HCT116 (cell line): ENCODE data around the gene ITGB7. TPM values are rescaled to one million over a fixed set of nuclear protein-coding genes. Genes with fewer than 3 reads are reported as not detected.

ENCODE experiments used
- ATAC-seq: fragments of 200-7000 bp; cut with Tn5 transposase; 2 replicates; pipeline ENCODE4 v1.9.1; 2020; ENCODE audit warnings: mild to moderate bottlenecking, moderate library complexity
- BruUV-seq: library from RNA; stranded (reverse); fragments of 400-500 nt; replicated peaks from 2 replicates; lab custom pipeline; 2021; lab: Mats Ljungman, UMichigan
- CTCF ChIA-PET: fragments of 300-600 bp; sonication (Branson Sonifier 250); formaldehyde crosslinking; loops from one replicate; lab custom pipeline; 2021; ENCODE audit warnings: antibody characterized with exemption; lab: Charles Lee
- POLR2A ChIA-PET: fragments of 300-600, 350-600 bp; sonication (Branson Sonifier 250); formaldehyde crosslinking; loops from one replicate; lab custom pipeline; 2021; ENCODE audit warnings: antibody characterized with exemption; lab: Charles Lee
- RAD21 ChIA-PET, 2 experiments: fragments of 300-600 bp; sonication (Branson Sonifier 250); formaldehyde crosslinking; loops; one replicate each; lab custom pipeline; 2023; ENCODE audit warnings: low total read pairs in 2 of 2; ENCODE audit not compliant: uncharacterized antibody in 2 of 2, unreplicated experiment in 2 of 2, low non-redundant PET in 1 of 2; lab: Charles Lee
- DNase-seq: peaks from one replicate; pipeline ENCODE4 v3.0.0-alpha.2; 2010; ENCODE audit warnings: low read depth, low spot score
- H2AFZ ChIP-seq: fragments of 200-600 bp; shearing (Covaris generic), sonication (generic); 2 replicates; pipeline ENCODE4 v1.6.1; 2017; ENCODE audit warnings: low read depth, mixed run types, mixed read lengths, antibody characterized with exemption, low read length; ENCODE audit not compliant: poor library complexity, severe bottlenecking
- H3K27ac ChIP-seq: 2 replicates; pipeline ENCODE4 v1.5.1; 2012; ENCODE audit warnings: low read depth, low read length
- H3K27me3 ChIP-seq: fragments of 200-600 bp; sonication (generic); 2 replicates; pipeline ENCODE4 v1.6.1; 2016; ENCODE audit warnings: mixed run types, low read length, mixed read lengths; ENCODE audit not compliant: insufficient read depth
- H3K36me3 ChIP-seq, 2 experiments: fragments of 200-500 bp in 1 of 2; fragments of 200-600 bp in 1 of 2; sonication (Bioruptor generic) in 1 of 2; sonication (generic) in 1 of 2; 2 replicates each; pipeline versions ENCODE4 v1.5.1 to v1.6.1; 2014 to 2016; ENCODE audit warnings: low read length in 2 of 2, inconsistent platforms in 1 of 2, mixed read lengths in 1 of 2, mixed run types in 1 of 2; ENCODE audit not compliant: insufficient read depth in 2 of 2, control insufficient read depth in 1 of 2
- H3K4me1 ChIP-seq, 2 experiments: fragments of 200-600 bp in 1 of 2; sonication (generic) in 1 of 2; 2 replicates each; pipeline versions ENCODE4 v1.5.1 to v1.6.1; 2012 to 2017; ENCODE audit warnings: low read length in 2 of 2, inconsistent platforms in 1 of 2, mild to moderate bottlenecking in 1 of 2, mixed read lengths in 1 of 2, mixed run types in 1 of 2, moderate library complexity in 1 of 2; ENCODE audit not compliant: insufficient read depth in 2 of 2, control insufficient read depth in 1 of 2
- H3K4me2 ChIP-seq: fragments of 200-600 bp; sonication (generic); 2 replicates; pipeline ENCODE4 v1.6.1; 2017; ENCODE audit warnings: mixed run types, low read length, mixed read lengths
- H3K4me3 ChIP-seq, 2 experiments: fragments of 200-600 bp in 1 of 2; sonication (generic) in 1 of 2; replicated peaks in 1 of 2; 2 replicates each; pipeline ENCODE4 v1.5.1; 2011 to 2016; ENCODE audit warnings: low read length in 2 of 2, control low read depth in 1 of 2, low read depth in 1 of 2, mild to moderate bottlenecking in 1 of 2, mixed read lengths in 1 of 2, mixed run types in 1 of 2
- H3K79me2 ChIP-seq: fragments of 200-600 bp; sonication (generic); 2 replicates; pipeline ENCODE4 v1.6.1; 2017; ENCODE audit warnings: mild to moderate bottlenecking, mixed run types, low read length, moderate library complexity, mixed read lengths; ENCODE audit not compliant: insufficient read depth
- H3K9ac ChIP-seq: fragments of 200-600 bp; sonication (generic); 2 replicates; pipeline ENCODE4 v1.6.1; 2016; ENCODE audit warnings: low read length, mixed read lengths
- H3K9me2 ChIP-seq: fragments of 200-600 bp; sonication (generic), shearing (Covaris generic); 2 replicates; pipeline ENCODE4 v1.6.1; 2017; ENCODE audit warnings: mixed run types, mild to moderate bottlenecking, moderate library complexity; ENCODE audit not compliant: insufficient read depth
- H3K9me3 ChIP-seq, 2 experiments: fragments of 200-500 bp in 1 of 2; fragments of 200-600 bp in 1 of 2; sonication (Bioruptor generic) in 1 of 2; sonication (generic) in 1 of 2; 2 replicates each; pipeline ENCODE4 v1.6.1; 2014 to 2017; ENCODE audit warnings: low read length in 2 of 2, mixed read lengths in 2 of 2, inconsistent platforms in 1 of 2, low read depth in 1 of 2, mild to moderate bottlenecking in 1 of 2, mixed run types in 1 of 2, moderate library complexity in 1 of 2; ENCODE audit not compliant: control insufficient read depth in 1 of 2, insufficient read depth in 1 of 2
- H4K20me1 ChIP-seq: fragments of 200-600 bp; sonication (generic), shearing (Covaris generic); 2 replicates; pipeline ENCODE4 v1.6.1; 2017; ENCODE audit warnings: mixed run types, mild to moderate bottlenecking, moderate library complexity; ENCODE audit not compliant: insufficient read depth
- CBX3 ChIP-seq: IDR thresholded peaks from 2 replicates; pipeline ENCODE4 v1.6.1; 2012; ENCODE audit warnings: low read depth
- CEBPB ChIP-seq: IDR thresholded peaks from 2 replicates; pipeline ENCODE4 v1.6.1; 2012; ENCODE audit warnings: low read depth
- EGR1 ChIP-seq: IDR thresholded peaks from 2 replicates; pipeline ENCODE4 v1.6.1; 2012; ENCODE audit warnings: low read depth
- ELF1 ChIP-seq: IDR thresholded peaks from 2 replicates; pipeline ENCODE4 v1.6.1; 2012; ENCODE audit warnings: low read depth, borderline replicate concordance
- EZH2phosphoT487 ChIP-seq: fragments of 200-600 bp; IDR thresholded peaks from 2 replicates; pipeline ENCODE4 v1.6.1; 2018; ENCODE audit warnings: antibody characterized with exemption, borderline replicate concordance
- JUND ChIP-seq: IDR thresholded peaks from 2 replicates; pipeline ENCODE4 v1.6.1; 2012
- RAD21 ChIP-seq: IDR thresholded peaks from 2 replicates; pipeline ENCODE4 v1.6.1; 2012; ENCODE audit warnings: low read depth, mild to moderate bottlenecking
- SIN3A ChIP-seq: IDR thresholded peaks from 2 replicates; pipeline ENCODE4 v1.6.1; 2012; ENCODE audit warnings: low read depth
- SP1 ChIP-seq: IDR thresholded peaks from 2 replicates; pipeline ENCODE4 v1.6.1; 2012; ENCODE audit warnings: low read depth
- SRF ChIP-seq: IDR thresholded peaks from 2 replicates; pipeline ENCODE4 v1.6.1; 2012; ENCODE audit warnings: low read depth
- TCF7L2 ChIP-seq: IDR thresholded peaks from 2 replicates; pipeline ENCODE4 v1.7.0; 2011; ENCODE audit warnings: borderline replicate concordance, inconsistent platforms; ENCODE audit not compliant: insufficient read depth, insufficient read length; ENCODE audit errors: extremely low read depth
- YY1 ChIP-seq: IDR thresholded peaks from 2 replicates; pipeline ENCODE4 v1.6.1; 2011; ENCODE audit warnings: low read length, low read depth, moderate library complexity, mild to moderate bottlenecking; ENCODE audit not compliant: insufficient replicate concordance; ENCODE audit errors: extremely low read depth
- ZNF274 ChIP-seq: fragments of 200-500 bp; sonication (Bioruptor generic); IDR thresholded peaks from 2 replicates; pipeline ENCODE4 v1.6.1; 2014; ENCODE audit warnings: mild to moderate bottlenecking, low read depth, low read length, inconsistent platforms
- intact Hi-C: fragments of 100-400 bp; cut with micrococcal nuclease; formaldehyde crosslinking; loops from 2 replicates; pipeline ENCODE4 v1.10.0; 2022
- total RNA-seq: library from RNA; stranded (reverse); gene quantifications from one replicate; pipeline ENCODE4 v1.2.1, GENCODE V29; 2021; ENCODE audit not compliant: unreplicated experiment
- TF ChIP-seq, protein P1 (sequence below), 3 experiments: fragments of 200-600 bp in 1 of 3; sonication (generic) in 1 of 3; IDR thresholded peaks in 2 of 3; conservative IDR thresholded peaks in 1 of 3; 2 replicates each; pipeline ENCODE4 v1.5.1; 2012 to 2017; ENCODE audit warnings: low read depth in 2 of 3, low read length in 2 of 3, antibody characterized with exemption in 1 of 3, borderline replicate concordance in 1 of 3, control low read depth in 1 of 3, mild to moderate bottlenecking in 1 of 3, mixed read lengths in 1 of 3, mixed run types in 1 of 3, moderate library complexity in 1 of 3; ENCODE audit not compliant: insufficient read depth in 1 of 3
- TF ChIP-seq, protein P2 (sequence below): IDR thresholded peaks from 2 replicates; pipeline ENCODE4 v1.6.1; 2011; ENCODE audit warnings: mild to moderate bottlenecking, low read length, moderate library complexity; ENCODE audit not compliant: insufficient replicate concordance; ENCODE audit errors: extremely low read depth
- TF ChIP-seq, protein P3 (sequence below): IDR thresholded peaks from 2 replicates; pipeline ENCODE4 v1.6.1; 2012; ENCODE audit warnings: low read depth
- TF ChIP-seq, protein P4 (sequence below): IDR thresholded peaks from 2 replicates; pipeline ENCODE4 v1.6.1; 2012

The ITGB7 gene
- total RNA-seq, 1 experiment from 2014 or later = 1.9 TPM

DNA sequence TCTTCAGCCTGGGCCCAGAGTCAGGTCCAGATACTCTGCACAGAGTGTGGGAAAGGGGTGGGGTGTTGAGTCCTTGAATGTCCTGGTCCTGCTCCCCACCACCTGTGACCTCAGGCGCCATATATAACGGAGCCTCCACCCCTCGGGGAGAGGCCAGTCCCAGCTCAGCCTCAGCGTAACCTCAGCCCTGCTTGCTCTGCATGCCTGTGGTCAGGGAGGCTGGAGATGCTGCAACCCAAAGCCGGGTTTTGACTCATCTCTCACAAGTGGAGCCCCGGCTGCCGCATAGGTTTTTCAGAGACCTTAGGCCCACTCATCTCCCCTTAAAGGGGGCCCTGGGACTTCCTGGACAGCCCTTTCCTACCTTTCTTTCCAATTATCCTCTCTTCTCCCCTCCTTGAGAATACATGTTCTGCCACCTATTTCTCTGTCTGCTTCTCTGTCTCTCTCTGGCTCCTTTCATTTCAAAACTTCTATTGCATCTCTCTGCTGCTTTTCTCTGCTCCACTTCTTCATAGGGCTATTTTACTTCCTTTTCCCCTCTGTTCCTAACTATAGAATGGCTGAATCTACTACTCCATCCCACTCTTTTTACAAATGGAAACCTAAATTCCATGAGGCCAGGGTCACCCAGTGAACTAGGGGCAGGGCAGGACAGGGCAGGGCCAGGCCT is 1.2 kb downstream of the ITGB7 start:
- TF ChIP-seq CEBPB (no peak), JUND (no peak), RAD21 (no peak), YY1 (no peak), ELF1 (no peak), ZNF274 (no peak), EZH2phosphoT487 (no peak), SP1 (no peak), SIN3A (no peak), EGR1 (no peak), TCF7L2 (no peak), SRF (no peak), CBX3 (no peak)
- TF ChIP-seq, protein P1, sequence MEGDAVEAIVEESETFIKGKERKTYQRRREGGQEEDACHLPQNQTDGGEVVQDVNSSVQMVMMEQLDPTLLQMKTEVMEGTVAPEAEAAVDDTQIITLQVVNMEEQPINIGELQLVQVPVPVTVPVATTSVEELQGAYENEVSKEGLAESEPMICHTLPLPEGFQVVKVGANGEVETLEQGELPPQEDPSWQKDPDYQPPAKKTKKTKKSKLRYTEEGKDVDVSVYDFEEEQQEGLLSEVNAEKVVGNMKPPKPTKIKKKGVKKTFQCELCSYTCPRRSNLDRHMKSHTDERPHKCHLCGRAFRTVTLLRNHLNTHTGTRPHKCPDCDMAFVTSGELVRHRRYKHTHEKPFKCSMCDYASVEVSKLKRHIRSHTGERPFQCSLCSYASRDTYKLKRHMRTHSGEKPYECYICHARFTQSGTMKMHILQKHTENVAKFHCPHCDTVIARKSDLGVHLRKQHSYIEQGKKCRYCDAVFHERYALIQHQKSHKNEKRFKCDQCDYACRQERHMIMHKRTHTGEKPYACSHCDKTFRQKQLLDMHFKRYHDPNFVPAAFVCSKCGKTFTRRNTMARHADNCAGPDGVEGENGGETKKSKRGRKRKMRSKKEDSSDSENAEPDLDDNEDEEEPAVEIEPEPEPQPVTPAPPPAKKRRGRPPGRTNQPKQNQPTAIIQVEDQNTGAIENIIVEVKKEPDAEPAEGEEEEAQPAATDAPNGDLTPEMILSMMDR (IDR thresholded peaks at IDR 0.05 in 2 of 3, conservative IDR thresholded peaks at IDR 0.05 in 1 of 3; ENCODE audit: borderline replicate concordance in 1 of 3, insufficient read depth in 1 of 3, low read depth in 2 of 3, low read length in 2 of 3) = no peak
- TF ChIP-seq, protein P2, sequence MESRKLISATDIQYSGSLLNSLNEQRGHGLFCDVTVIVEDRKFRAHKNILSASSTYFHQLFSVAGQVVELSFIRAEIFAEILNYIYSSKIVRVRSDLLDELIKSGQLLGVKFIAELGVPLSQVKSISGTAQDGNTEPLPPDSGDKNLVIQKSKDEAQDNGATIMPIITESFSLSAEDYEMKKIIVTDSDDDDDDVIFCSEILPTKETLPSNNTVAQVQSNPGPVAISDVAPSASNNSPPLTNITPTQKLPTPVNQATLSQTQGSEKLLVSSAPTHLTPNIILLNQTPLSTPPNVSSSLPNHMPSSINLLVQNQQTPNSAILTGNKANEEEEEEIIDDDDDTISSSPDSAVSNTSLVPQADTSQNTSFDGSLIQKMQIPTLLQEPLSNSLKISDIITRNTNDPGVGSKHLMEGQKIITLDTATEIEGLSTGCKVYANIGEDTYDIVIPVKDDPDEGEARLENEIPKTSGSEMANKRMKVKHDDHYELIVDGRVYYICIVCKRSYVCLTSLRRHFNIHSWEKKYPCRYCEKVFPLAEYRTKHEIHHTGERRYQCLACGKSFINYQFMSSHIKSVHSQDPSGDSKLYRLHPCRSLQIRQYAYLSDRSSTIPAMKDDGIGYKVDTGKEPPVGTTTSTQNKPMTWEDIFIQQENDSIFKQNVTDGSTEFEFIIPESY = no peak
- TF ChIP-seq, protein P3, sequence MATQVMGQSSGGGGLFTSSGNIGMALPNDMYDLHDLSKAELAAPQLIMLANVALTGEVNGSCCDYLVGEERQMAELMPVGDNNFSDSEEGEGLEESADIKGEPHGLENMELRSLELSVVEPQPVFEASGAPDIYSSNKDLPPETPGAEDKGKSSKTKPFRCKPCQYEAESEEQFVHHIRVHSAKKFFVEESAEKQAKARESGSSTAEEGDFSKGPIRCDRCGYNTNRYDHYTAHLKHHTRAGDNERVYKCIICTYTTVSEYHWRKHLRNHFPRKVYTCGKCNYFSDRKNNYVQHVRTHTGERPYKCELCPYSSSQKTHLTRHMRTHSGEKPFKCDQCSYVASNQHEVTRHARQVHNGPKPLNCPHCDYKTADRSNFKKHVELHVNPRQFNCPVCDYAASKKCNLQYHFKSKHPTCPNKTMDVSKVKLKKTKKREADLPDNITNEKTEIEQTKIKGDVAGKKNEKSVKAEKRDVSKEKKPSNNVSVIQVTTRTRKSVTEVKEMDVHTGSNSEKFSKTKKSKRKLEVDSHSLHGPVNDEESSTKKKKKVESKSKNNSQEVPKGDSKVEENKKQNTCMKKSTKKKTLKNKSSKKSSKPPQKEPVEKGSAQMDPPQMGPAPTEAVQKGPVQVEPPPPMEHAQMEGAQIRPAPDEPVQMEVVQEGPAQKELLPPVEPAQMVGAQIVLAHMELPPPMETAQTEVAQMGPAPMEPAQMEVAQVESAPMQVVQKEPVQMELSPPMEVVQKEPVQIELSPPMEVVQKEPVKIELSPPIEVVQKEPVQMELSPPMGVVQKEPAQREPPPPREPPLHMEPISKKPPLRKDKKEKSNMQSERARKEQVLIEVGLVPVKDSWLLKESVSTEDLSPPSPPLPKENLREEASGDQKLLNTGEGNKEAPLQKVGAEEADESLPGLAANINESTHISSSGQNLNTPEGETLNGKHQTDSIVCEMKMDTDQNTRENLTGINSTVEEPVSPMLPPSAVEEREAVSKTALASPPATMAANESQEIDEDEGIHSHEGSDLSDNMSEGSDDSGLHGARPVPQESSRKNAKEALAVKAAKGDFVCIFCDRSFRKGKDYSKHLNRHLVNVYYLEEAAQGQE = no peak
- TF ChIP-seq, protein P4, sequence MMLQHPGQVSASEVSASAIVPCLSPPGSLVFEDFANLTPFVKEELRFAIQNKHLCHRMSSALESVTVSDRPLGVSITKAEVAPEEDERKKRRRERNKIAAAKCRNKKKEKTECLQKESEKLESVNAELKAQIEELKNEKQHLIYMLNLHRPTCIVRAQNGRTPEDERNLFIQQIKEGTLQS = no peak
- no peaks in the 10 kb centered on the region for H3K36me3 ChIP-seq
- H3K4me2 ChIP-seq = peak overlapping the region; percentile 40
- DNase-seq (no peak), ATAC-seq (peak; percentile 79)
- intact Hi-C loops = no loop called here
- no peaks in the 10 kb centered on the region for H3K9me3 ChIP-seq
- H4K20me1 ChIP-seq = no peaks in the 10 kb centered on the region
- H3K9me2 ChIP-seq = no peaks in the 10 kb centered on the region
- BruUV-seq = no TSS peak
- no peaks in the 10 kb centered on the region for H3K27me3 ChIP-seq
- RAD21 ChIA-PET = no interaction called here
- CTCF ChIA-PET = interaction anchor here (1.4 kb wide), 1 partner anchor 8 kb away, joined by 4 read pairs; no protein-coding TSS in a partner anchor
- peaks cover 7 to 13% of the 10 kb centered on the region in 2 experiments; a peak in 3 of 4 replicates for H3K4me1 ChIP-seq
- H2AFZ ChIP-seq = no peak overlapping the region
- POLR2A ChIA-PET = no interaction called here
- H3K9ac ChIP-seq = no peak overlapping the region
- H3K4me3 ChIP-seq = no peak overlapping the region
- no peaks in the 10 kb centered on the region for H3K79me2 ChIP-seq
- no peak overlapping the region for H3K27ac ChIP-seq
